Measurements from ENCODE around the gene SLC13A3.

Gene SLC13A3

GRCh38 chr20:46673394-46674252 is 22.4 kb upstream of the SLC13A3 start:
- TF ChIP-seq CTCF (IDR thresholded peaks at IDR 0.05; ENCODE audit: low read depth, low read length) = no peak
- no peak for DNase-seq (ENCODE audit: low read depth in 2 of 2)
- no peak overlapping the region for H3K4me3 ChIP-seq (replicated peaks in 1 of 2; ENCODE audit: low read depth in 2 of 2, low read length in 2 of 2)

- no peak for TF ChIP-seq CTCF (IDR thresholded peaks at IDR 0.05; ENCODE audit: low read depth, low read length)
- no peak for DNase-seq (ENCODE audit: low read depth in 2 of 2)
- no peak overlapping the region for H3K4me3 ChIP-seq (replicated peaks in 1 of 2; ENCODE audit: low read depth in 2 of 2, low read length in 2 of 2)
These were observed 21.4 kb upstream of the SLC13A3 start for GRCh38 chr20:46672543-46673148.

GRCh38 chr20:46671866-46672542 is 20.7 kb upstream of the SLC13A3 start:
- no peak for DNase-seq (ENCODE audit: low read depth in 2 of 2)
- no peak for TF ChIP-seq CTCF (IDR thresholded peaks at IDR 0.05; ENCODE audit: low read depth, low read length)
- H3K4me3 ChIP-seq (replicated peaks in 1 of 2; ENCODE audit: low read depth in 2 of 2, low read length in 2 of 2) = no peak overlapping the region

GRCh38 chr20:46670585-46671584 is 19.6 kb upstream of the SLC13A3 start:
- no peak for DNase-seq (ENCODE audit: low read depth in 2 of 2)
- no peak overlapping the region for H3K4me3 ChIP-seq (replicated peaks in 1 of 2; ENCODE audit: low read depth in 2 of 2, low read length in 2 of 2)
- no peak for TF ChIP-seq CTCF (IDR thresholded peaks at IDR 0.05; ENCODE audit: low read depth, low read length)

GRCh38 chr20:46670228-46670584 is 18.9 kb upstream of the SLC13A3 start:
- no peak for DNase-seq (ENCODE audit: low read depth in 2 of 2)
- H3K4me3 ChIP-seq (replicated peaks in 1 of 2; ENCODE audit: low read depth in 2 of 2, low read length in 2 of 2) = no peak overlapping the region
- no peak for TF ChIP-seq CTCF (IDR thresholded peaks at IDR 0.05; ENCODE audit: low read depth, low read length)
